ENCODE measurements around the gene SORL1.

GRCh38 chr11:121650351-121651256 lies 198.5 kb downstream of the SORL1 start:
- TF ChIP-seq POLR2A (IDR thresholded peaks at IDR 0.05) (no peak), CTCF (IDR thresholded peaks at IDR 0.05) (no peak), EP300 (IDR thresholded peaks at IDR 0.05) (no peak)
